ENCODE data around the gene ZFYVE27.

The ZFYVE27 gene

DNA sequence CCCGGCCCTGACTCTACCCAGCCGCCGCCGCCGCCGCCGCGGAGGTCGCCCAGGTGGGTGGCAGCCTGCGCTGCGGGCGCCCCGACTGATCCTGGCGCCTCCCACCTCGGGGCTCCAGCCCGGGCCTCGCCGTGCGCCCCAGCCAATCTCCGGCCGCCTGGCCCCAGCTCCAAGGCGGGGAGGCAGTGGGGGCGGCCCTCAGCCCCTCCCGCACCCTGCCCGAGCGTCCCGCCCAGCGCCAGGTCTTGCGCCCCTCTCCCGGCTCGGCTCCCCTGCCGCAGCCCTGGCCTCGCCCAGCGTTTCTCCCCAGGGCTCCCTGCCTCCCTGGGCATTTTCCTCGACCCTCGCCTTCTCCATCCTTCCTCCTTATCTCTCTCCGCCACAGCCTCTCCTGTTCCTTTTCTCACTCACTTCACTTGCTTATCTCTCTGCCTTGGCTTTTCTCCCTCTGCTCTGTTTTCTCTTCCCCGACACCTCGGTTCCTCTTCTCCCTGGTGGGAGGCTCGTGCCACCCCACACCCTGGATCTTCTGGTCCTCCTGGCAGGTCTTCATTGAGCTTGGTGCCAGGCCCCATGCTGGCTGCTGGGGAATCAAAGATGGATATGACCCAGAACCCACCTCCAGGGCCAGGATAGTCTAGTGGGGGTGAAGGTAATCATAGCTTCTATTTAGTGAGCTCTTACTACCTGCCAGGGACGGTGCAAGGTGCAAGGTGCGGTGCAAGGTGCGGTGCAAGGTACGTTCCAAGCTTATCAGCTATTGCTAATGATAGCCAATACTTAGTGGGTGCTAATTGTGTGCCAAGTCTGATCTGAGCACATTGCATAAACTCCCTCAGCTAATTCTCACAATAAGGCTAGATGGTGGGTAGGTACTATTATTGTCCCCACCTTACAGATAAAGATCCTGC lies 35.2 kb downstream of the ZFYVE27 start, which contains the start of gene SFRP5:
SFRP5 (minus strand) TSS at position 87 of the 911 bp plus-strand sequence. CDS start 166 bp downstream, outside the sequence.
- Histone ChIP-seq H3K4me1 (ENCODE audit: low read depth, poor library complexity, severe bottlenecking) (no peaks in the 10 kb centered on the region), H3K79me2 (ENCODE audit: insufficient read depth, low read depth) (no peaks in the 10 kb centered on the region), H3K27ac (no peak within 1 kb of the TSS), H3K9ac (no peak within 1 kb of the TSS), H4K20me1 (ENCODE audit: insufficient read depth) (no peaks in the 10 kb centered on the region), H3K4me2 (no peak within 1 kb of the TSS), H3K27me3 (ENCODE audit: insufficient read depth, low read depth) (peaks cover 15% of the 10 kb centered on the region; the same call in 1 of the 2 replicates), H2AFZ (ENCODE audit: low read depth) (no peak within 1 kb of the TSS), H3K4me3 (IDR thresholded peaks at IDR 0.05; ENCODE audit: insufficient read depth, low read depth, low read length) (no peak within 1 kb of the TSS), H3K36me3 (ENCODE audit: insufficient read depth) (no peaks in the 10 kb centered on the region)
- no peak for TF ChIP-seq CTCF (conservative IDR thresholded peaks at IDR 0.05; ENCODE audit: low read depth, low read length)

DNA sequence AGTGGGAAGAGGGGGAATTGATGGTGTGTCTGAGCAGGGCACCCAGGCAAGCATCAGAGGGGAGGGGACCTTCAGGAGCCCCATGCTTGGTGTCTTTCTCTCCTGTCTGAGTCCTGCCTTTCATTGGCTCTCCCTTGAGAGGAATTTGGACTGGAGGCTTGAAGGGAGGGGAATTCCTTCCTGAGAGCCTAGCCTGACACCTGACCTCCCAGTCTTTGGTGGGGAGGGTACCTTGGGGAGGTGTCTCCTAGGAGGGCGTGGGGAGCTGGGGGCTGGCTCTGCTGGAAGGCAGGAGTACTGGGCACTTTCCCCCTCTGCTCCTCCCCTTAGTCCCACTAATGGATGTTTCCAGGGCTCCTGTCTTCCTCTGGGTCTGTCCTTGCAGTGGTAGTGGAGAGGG lies 36.2 kb downstream of the ZFYVE27 start:
- Histone ChIP-seq H3K4me1 (ENCODE audit: low read depth, poor library complexity, severe bottlenecking) (no peaks in the 10 kb centered on the region), H2AFZ (ENCODE audit: low read depth) (no peak overlapping the region), H3K9ac (no peak overlapping the region), H3K79me2 (ENCODE audit: insufficient read depth, low read depth) (no peaks in the 10 kb centered on the region), H3K27ac (no peak overlapping the region), H3K4me3 (IDR thresholded peaks at IDR 0.05; ENCODE audit: insufficient read depth, low read depth, low read length) (no peak overlapping the region), H3K36me3 (ENCODE audit: insufficient read depth) (no peaks in the 10 kb centered on the region), H3K27me3 (ENCODE audit: insufficient read depth, low read depth) (peaks cover 15% of the 10 kb centered on the region; the same call in 1 of the 2 replicates), H3K4me2 (no peak overlapping the region), H4K20me1 (ENCODE audit: insufficient read depth) (no peaks in the 10 kb centered on the region)
- no peak for TF ChIP-seq CTCF (conservative IDR thresholded peaks at IDR 0.05; ENCODE audit: low read depth, low read length)

DNA sequence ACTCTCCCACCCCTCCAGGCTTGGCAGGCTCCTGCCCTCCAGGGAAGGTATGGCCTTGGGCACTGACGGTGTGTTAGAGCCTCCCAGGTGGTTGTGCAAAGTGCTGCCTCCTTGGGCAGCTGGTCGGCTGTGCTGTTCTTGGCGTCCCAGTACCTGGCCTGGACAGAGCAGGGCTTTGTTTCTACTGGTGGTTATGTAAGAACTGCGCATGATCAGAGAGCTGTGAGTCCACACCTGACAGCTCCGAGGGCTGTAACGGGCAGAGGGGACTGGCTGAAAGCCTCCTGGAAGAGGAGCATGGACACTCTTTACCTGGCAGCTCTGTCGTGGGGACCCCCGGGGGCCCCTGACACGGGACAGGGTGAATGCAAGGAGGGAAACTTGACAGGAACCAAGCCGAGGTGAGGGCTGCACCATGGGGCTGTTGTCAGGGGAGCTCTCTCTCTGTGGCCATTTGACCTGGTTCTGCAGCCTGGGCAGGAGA lies 37.9 kb downstream of the ZFYVE27 start:
- no peak overlapping the region for H3K4me3 ChIP-seq (IDR thresholded peaks at IDR 0.05; ENCODE audit: insufficient read depth, low read depth, low read length)
- H3K79me2 ChIP-seq (ENCODE audit: insufficient read depth, low read depth): no peaks in the 10 kb centered on the region
- H3K27ac ChIP-seq: no peak overlapping the region
- H3K9ac ChIP-seq: no peak overlapping the region
- no peaks in the 10 kb centered on the region for H4K20me1 ChIP-seq (ENCODE audit: insufficient read depth)
- H3K4me2 ChIP-seq: no peak overlapping the region
- peaks cover 12% of the 10 kb centered on the region; the same call in 1 of the 2 replicates for H3K27me3 ChIP-seq (ENCODE audit: insufficient read depth, low read depth)
- H3K36me3 ChIP-seq (ENCODE audit: insufficient read depth): no peaks in the 10 kb centered on the region
- H3K4me1 ChIP-seq (ENCODE audit: low read depth, poor library complexity, severe bottlenecking): no peaks in the 10 kb centered on the region
- no peak for TF ChIP-seq CTCF (conservative IDR thresholded peaks at IDR 0.05; ENCODE audit: low read depth, low read length)
- H2AFZ ChIP-seq (ENCODE audit: low read depth): no peak overlapping the region

- Histone ChIP-seq H3K79me2 (ENCODE audit: insufficient read depth, low read depth) (no peaks in the 10 kb centered on the region), H3K4me2 (no peak overlapping the region), H4K20me1 (ENCODE audit: insufficient read depth) (no peaks in the 10 kb centered on the region), H3K4me1 (ENCODE audit: low read depth, poor library complexity, severe bottlenecking) (no peaks in the 10 kb centered on the region), H3K9ac (no peak overlapping the region), H3K36me3 (ENCODE audit: insufficient read depth) (no peaks in the 10 kb centered on the region), H2AFZ (ENCODE audit: low read depth) (no peak overlapping the region), H3K4me3 (IDR thresholded peaks at IDR 0.05; ENCODE audit: insufficient read depth, low read depth, low read length) (no peak overlapping the region), H3K27me3 (ENCODE audit: insufficient read depth, low read depth) (no peaks in the 10 kb centered on the region), H3K27ac (no peak overlapping the region)
- TF ChIP-seq CTCF (conservative IDR thresholded peaks at IDR 0.05; ENCODE audit: low read depth, low read length): no peak
Measured at GRCh38 chr10:97777143-97777542, 40.2 kb downstream of the ZFYVE27 start.

Measured in KMS-11 (cell line).